ENCODE measurements around the gene CHD9NB. TPM values are rescaled to one million over a fixed set of nuclear protein-coding genes. Genes with fewer than 3 reads are reported as not detected.

CHD9NB gene
- total and polyA plus RNA-seq, 11 donors: 0.21 to 2.3 (median 0.65) TPM; not detected in 1

GRCh38 chr16:53090591-53091411 is 38.1 kb upstream of the CHD9NB start:
- H3K9me3 ChIP-seq: no peaks in the 10 kb centered on the region
- peak overlapping the region; percentile 76 to 97 (median 88) for H3K27ac ChIP-seq
- WGBS, 4 donors: 33 to 39% (median 36%) methylated on average over 13 of the region's 13 CpGs
- DNase-seq: peak; percentile 94 to 95 (median 95)
- H3K4me3 ChIP-seq: peak overlapping the region in 5 of 12 donors; percentile 7 to 24 (median 17)
- H3K4me1 ChIP-seq: peaks cover 18 to 74% (median 63%) of the 10 kb centered on the region in 12 donors
- peak; percentile 90 to 95 (median 94) for ATAC-seq
- H3K27me3 ChIP-seq: no peaks in the 10 kb centered on the region
- intact Hi-C loops (cut with DNase I): loop anchor here in 6 of 10 donors (1.0 to 5.0 kb wide), 6 partner anchors 8 to 42 kb away; no protein-coding TSS in a partner anchor
- H3K36me3 ChIP-seq: no peaks in the 10 kb centered on the region
- TF ChIP-seq POLR2A (IDR thresholded peaks at IDR 0.05) (no peak), CTCF (IDR thresholded peaks at IDR 0.05) (no peak)

- intact Hi-C loops (cut with DNase I): loop anchor here in 5 of 10 donors (2.0 to 5.0 kb wide), 5 partner anchors 23 to 42 kb away; no protein-coding TSS in a partner anchor
- 36 to 52% (median 41%) methylated on average over 5 of the region's 5 CpGs for WGBS, 4 donors
Observed at GRCh38 chr16:53090286-53090590, 37.5 kb upstream of the CHD9NB start.

GRCh38 chr16:53089434-53090285 is 37.0 kb upstream of the CHD9NB start:
- DNase-seq (peak in 3 of 5 donors; percentile 38 to 59 (median 44)), ATAC-seq (peak in 1 of 4 donors; percentile 0)
- Histone ChIP-seq H3K36me3 (no peaks in the 10 kb centered on the region), H3K27me3 (no peaks in the 10 kb centered on the region), H3K4me1 (peaks cover 18 to 86% (median 74%) of the 10 kb centered on the region in 12 donors), H3K9me3 (no peaks in the 10 kb centered on the region), H3K4me3 (no peak overlapping the region), H3K27ac (peak overlapping the region; percentile 76 to 95 (median 88))
- 21 to 48% (median 39%) methylated on average over 4 of the region's 4 CpGs for WGBS, 4 donors
- TF ChIP-seq CTCF (IDR thresholded peaks at IDR 0.05) (no peak), POLR2A (IDR thresholded peaks at IDR 0.05) (no peak)
- intact Hi-C loops (cut with DNase I): loop anchor here in 5 of 10 donors (2.0 to 5.0 kb wide), 5 partner anchors 23 to 43 kb away; no protein-coding TSS in a partner anchor

More at GRCh38 chr16:53090286-53090590, 37.5 kb upstream of the CHD9NB start:
- DNase-seq (no peak), ATAC-seq (no peak)
- TF ChIP-seq POLR2A (IDR thresholded peaks at IDR 0.05) (no peak), CTCF (IDR thresholded peaks at IDR 0.05) (no peak)
- no peaks in the 10 kb centered on the region for H3K36me3 ChIP-seq
- H3K27ac ChIP-seq: peak overlapping the region; percentile 76 to 95 (median 88)
- peaks cover 18 to 80% (median 69%) of the 10 kb centered on the region in 12 donors for H3K4me1 ChIP-seq
- H3K9me3 ChIP-seq: no peaks in the 10 kb centered on the region
- H3K4me3 ChIP-seq: peak overlapping the region in 3 of 12 donors; percentile 17 to 24 (median 18)
- H3K27me3 ChIP-seq: no peaks in the 10 kb centered on the region
